Type B pancreatic cell (in vitro differentiated cells): Measurements from ENCODE around the gene CTNNA3. TPM values are rescaled to one million over a fixed set of nuclear protein-coding genes. Genes with fewer than 3 reads are reported as not detected.

Experiments
- DNase-seq: peaks from one replicate; pipeline ENCODE4 v3.0.0; 2021; ENCODE audit warnings: mixed read lengths; ENCODE audit not compliant: unreplicated experiment; ENCODE audit errors: extremely low spot score
- H3K27ac Mint-ChIP-seq: 2 replicates; pipeline ENCODE4 v1.8.0; 2021; ENCODE audit warnings: mild to moderate bottlenecking, mixed read lengths
- H3K27me3 Mint-ChIP-seq: 2 replicates; pipeline ENCODE4 v1.8.0; 2021; ENCODE audit warnings: mixed read lengths
- H3K36me3 Mint-ChIP-seq: 2 replicates; pipeline ENCODE4 v1.8.0; 2021; ENCODE audit warnings: mixed read lengths
- H3K4me1 Mint-ChIP-seq: one replicate; pipeline ENCODE4 v1.8.0; 2021; ENCODE audit warnings: mixed read lengths; ENCODE audit not compliant: unreplicated experiment
- H3K4me3 Mint-ChIP-seq: 2 replicates; pipeline ENCODE4 v1.8.0; 2021; ENCODE audit warnings: mild to moderate bottlenecking, mixed read lengths
- H3K9me3 Mint-ChIP-seq: 2 replicates; pipeline ENCODE4 v1.8.0; 2021; ENCODE audit warnings: mixed read lengths
- CTCF ChIP-seq: fragments of 200-600 bp; sonication (generic); conservative IDR thresholded peaks from 2 replicates; pipeline ENCODE4 v1.5.0; 2021; ENCODE audit warnings: antibody characterized with exemption, mild to moderate bottlenecking
- total RNA-seq: library from RNA; stranded (reverse); gene quantifications from 2 replicates; pipeline ENCODE4 v1.2.1, GENCODE V29; 2021; ENCODE audit warnings: low replicate concordance

CTNNA3 gene
- total RNA-seq, 1 donor from 2014 or later = 2.6 TPM

- no peaks in the 10 kb centered on the region for H3K36me3 Mint-ChIP-seq
- no peak overlapping the region for H3K4me3 Mint-ChIP-seq
- TF ChIP-seq CTCF = no peak
- H3K9me3 Mint-ChIP-seq = no peaks in the 10 kb centered on the region
- no peaks in the 10 kb centered on the region for H3K27me3 Mint-ChIP-seq
- no peak overlapping the region for H3K27ac Mint-ChIP-seq
- no peaks in the 10 kb centered on the region for H3K4me1 Mint-ChIP-seq
- no peak for DNase-seq
Observed at GRCh38 chr10:66565999-66566398, 1130.0 kb downstream of the CTNNA3 start.

- no peak for DNase-seq
- H3K36me3 Mint-ChIP-seq = no peaks in the 10 kb centered on the region
- no peak for TF ChIP-seq CTCF
- no peaks in the 10 kb centered on the region for H3K4me1 Mint-ChIP-seq
- H3K27ac Mint-ChIP-seq = no peak overlapping the region
- no peak overlapping the region for H3K4me3 Mint-ChIP-seq
- H3K27me3 Mint-ChIP-seq = peaks cover 4% of the 10 kb centered on the region
- no peaks in the 10 kb centered on the region for H3K9me3 Mint-ChIP-seq
Observed at GRCh38 chr10:66564287-66564686, 1131.7 kb downstream of the CTNNA3 start.

GRCh38 chr10:66555061-66555460, 1140.9 kb downstream of the CTNNA3 start:
- Mint-ChIP-seq H3K27me3 (peaks cover 4% of the 10 kb centered on the region), H3K9me3 (no peaks in the 10 kb centered on the region), H3K27ac (no peak overlapping the region), H3K4me1 (no peaks in the 10 kb centered on the region), H3K4me3 (no peak overlapping the region), H3K36me3 (no peaks in the 10 kb centered on the region)
- DNase-seq = no peak
- no peak for TF ChIP-seq CTCF

- DNase-seq = no peak
- no peak for TF ChIP-seq CTCF
- Mint-ChIP-seq H3K4me3 (no peak overlapping the region), H3K9me3 (no peaks in the 10 kb centered on the region), H3K4me1 (no peaks in the 10 kb centered on the region), H3K27me3 (no peaks in the 10 kb centered on the region), H3K27ac (no peak overlapping the region), H3K36me3 (no peaks in the 10 kb centered on the region)
Observed at GRCh38 chr10:66552331-66552730, 1143.7 kb downstream of the CTNNA3 start.

GRCh38 chr10:66550351-66550750, 1145.6 kb downstream of the CTNNA3 start:
- no peak for TF ChIP-seq CTCF
- no peaks in the 10 kb centered on the region for H3K9me3 Mint-ChIP-seq
- H3K4me3 Mint-ChIP-seq = no peak overlapping the region
- DNase-seq = no peak
- no peaks in the 10 kb centered on the region for H3K27me3 Mint-ChIP-seq
- no peaks in the 10 kb centered on the region for H3K4me1 Mint-ChIP-seq
- H3K27ac Mint-ChIP-seq = no peak overlapping the region
- no peaks in the 10 kb centered on the region for H3K36me3 Mint-ChIP-seq

GRCh38 chr10:66538908-66539307, 1157.1 kb downstream of the CTNNA3 start:
- no peaks in the 10 kb centered on the region for H3K4me1 Mint-ChIP-seq
- H3K4me3 Mint-ChIP-seq = no peak overlapping the region
- no peaks in the 10 kb centered on the region for H3K9me3 Mint-ChIP-seq
- no peaks in the 10 kb centered on the region for H3K27me3 Mint-ChIP-seq
- DNase-seq = no peak
- no peak overlapping the region for H3K27ac Mint-ChIP-seq
- H3K36me3 Mint-ChIP-seq = no peaks in the 10 kb centered on the region
- no peak for TF ChIP-seq CTCF
